Activated CD8-positive, alpha-beta T cell treated with anti-CD3 and anti-CD28 coated beads, Interleukin-2, amount 10 ng/mL, durations not matched to agents 7 days and 5 days (primary cell): Measurements from ENCODE around the gene HDDC2. TPM values are rescaled to one million over a fixed set of nuclear protein-coding genes. Genes with fewer than 3 reads are reported as not detected.

ENCODE experiments used
- ATAC-seq: fragments of 150-1000 bp; cut with Tn5 transposase; one replicate; pipeline ENCODE4 v1.10.0; 2021; ENCODE audit warnings: moderate library complexity
- CTCF ChIA-PET: fragments of 350-600 bp; sonication (Branson Sonifier 250); formaldehyde crosslinking; loops from one replicate; lab custom pipeline; 2021; ENCODE audit warnings: antibody characterized with exemption; lab: Charles Lee
- POLR2A ChIA-PET: fragments of 350-600 bp; sonication (Branson Sonifier 250); formaldehyde crosslinking; loops from one replicate; lab custom pipeline; 2021; ENCODE audit warnings: antibody characterized with exemption; lab: Charles Lee
- DNase-seq: peaks from one replicate; pipeline ENCODE4 v3.0.0-alpha.2; 2020
- H3K27ac Mint-ChIP-seq: one replicate; pipeline ENCODE4 v1.8.0; 2021; ENCODE audit warnings: mild to moderate bottlenecking, mixed read lengths
- H3K27me3 Mint-ChIP-seq: one replicate; pipeline ENCODE4 v1.8.0; 2021; ENCODE audit warnings: low read depth, mixed read lengths
- H3K36me3 Mint-ChIP-seq: one replicate; pipeline ENCODE4 v1.8.0; 2021; ENCODE audit warnings: low read depth, mixed read lengths
- H3K4me1 Mint-ChIP-seq: one replicate; pipeline ENCODE4 v1.8.0; 2021; ENCODE audit warnings: low read depth, mixed read lengths
- H3K4me3 Mint-ChIP-seq: one replicate; pipeline ENCODE4 v1.8.0; 2021; ENCODE audit warnings: mild to moderate bottlenecking, mixed read lengths
- H3K9me3 Mint-ChIP-seq: one replicate; pipeline ENCODE4 v1.8.0; 2022; ENCODE audit warnings: mixed read lengths; ENCODE audit not compliant: insufficient read depth
- total RNA-seq, 2 experiments: library from RNA; stranded (reverse); gene quantifications; one replicate each; pipeline ENCODE4 v1.2.3, GENCODE V29; 2021

HDDC2 gene
- total RNA-seq, 2 experiments from 2014 or later, result 61.7 to 69.8 TPM

GRCh38 chr6:125323376-125323775 is 21.6 kb upstream of the HDDC2 start:
- H3K27ac Mint-ChIP-seq, result no peak overlapping the region
- H3K4me3 Mint-ChIP-seq, result no peak overlapping the region
- H3K9me3 Mint-ChIP-seq, result no peaks in the 10 kb centered on the region
- no peaks in the 10 kb centered on the region for H3K36me3 Mint-ChIP-seq
- ATAC-seq (no peak), DNase-seq (no peak)
- peaks cover 20% of the 10 kb centered on the region for H3K27me3 Mint-ChIP-seq
- CTCF ChIA-PET, result interaction anchor here (0.7 to 1.8 kb wide), 4 partner anchors 10 to 563 kb away, joined by 3 to 5 read pairs (median 4); no protein-coding TSS in a partner anchor
- H3K4me1 Mint-ChIP-seq, result no peaks in the 10 kb centered on the region
- POLR2A ChIA-PET, result interaction anchor here (0.6 kb wide), 1 partner anchor 622 kb away, joined by 3 read pairs; no protein-coding TSS in a partner anchor

DNA sequence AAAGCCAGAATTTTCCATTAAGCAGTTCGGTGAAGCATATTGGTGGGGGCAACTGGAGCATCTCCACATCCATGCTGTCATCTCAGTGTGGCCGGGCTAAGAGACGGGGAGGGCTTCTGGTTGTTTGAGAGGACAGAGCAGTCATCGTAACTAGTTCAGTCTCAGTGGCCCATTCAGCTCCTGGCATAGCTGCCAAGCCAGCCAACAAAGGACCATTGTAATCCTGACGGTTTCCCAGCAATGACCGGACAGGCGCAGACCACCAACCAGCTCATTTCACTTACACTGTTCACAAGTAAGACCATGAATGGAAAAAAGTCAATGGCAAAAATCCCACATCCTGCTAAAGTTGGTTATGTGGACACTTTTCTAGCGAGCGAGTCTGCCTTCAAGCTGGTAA is 14.9 kb upstream of the HDDC2 start:
- Mint-ChIP-seq H3K9me3 (no peaks in the 10 kb centered on the region), H3K36me3 (no peaks in the 10 kb centered on the region), H3K4me3 (no peak overlapping the region), H3K27ac (no peak overlapping the region), H3K4me1 (no peaks in the 10 kb centered on the region), H3K27me3 (peaks cover 9% of the 10 kb centered on the region)
- DNase-seq (no peak), ATAC-seq (no peak)
- ChIA-PET POLR2A (no interaction called here), CTCF (interaction anchor here (1.4 kb wide), 1 partner anchor 437 kb away, joined by 6 read pairs; no protein-coding TSS in a partner anchor)

- Mint-ChIP-seq H3K4me1 (no peaks in the 10 kb centered on the region), H3K36me3 (no peaks in the 10 kb centered on the region), H3K4me3 (no peak overlapping the region), H3K27me3 (peaks cover 11% of the 10 kb centered on the region), H3K9me3 (no peaks in the 10 kb centered on the region), H3K27ac (no peak overlapping the region)
- DNase-seq (no peak), ATAC-seq (no peak)
- POLR2A ChIA-PET, result no interaction called here
- CTCF ChIA-PET, result interaction anchor here (1.4 kb wide), 1 partner anchor 438 kb away, joined by 6 read pairs; no protein-coding TSS in a partner anchor
Observed at GRCh38 chr6:125315548-125315947, 13.8 kb upstream of the HDDC2 start.

- no peaks in the 10 kb centered on the region for H3K36me3 Mint-ChIP-seq
Observed at GRCh38 chr6:125314009-125314581, 12.3 kb upstream of the HDDC2 start.

DNA sequence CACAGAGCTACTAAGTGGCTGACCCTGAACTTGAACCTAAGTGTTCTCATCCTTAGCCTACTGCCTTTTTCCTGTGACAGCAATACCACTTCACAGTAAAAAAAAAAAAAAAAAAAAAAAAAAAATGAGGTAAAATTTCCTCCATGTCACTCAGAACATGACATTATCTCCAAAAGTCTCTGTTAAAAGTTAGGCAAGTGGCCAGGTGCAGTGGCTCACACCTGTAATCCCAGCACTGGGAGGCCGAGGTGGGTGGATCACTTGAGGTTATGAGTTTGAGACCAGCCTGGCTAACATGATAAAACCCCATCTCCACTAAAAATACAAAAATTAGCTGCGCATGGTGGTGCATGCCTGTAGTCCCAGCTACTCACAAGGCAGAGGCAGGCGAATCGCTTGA is 11.2 kb upstream of the HDDC2 start:
- H3K27me3 Mint-ChIP-seq, result peaks cover 20% of the 10 kb centered on the region
- H3K27ac Mint-ChIP-seq, result no peak overlapping the region
- H3K4me3 Mint-ChIP-seq, result no peak overlapping the region
- no peak for DNase-seq
- ATAC-seq, result no peak
- H3K36me3 Mint-ChIP-seq, result no peaks in the 10 kb centered on the region
- H3K4me1 Mint-ChIP-seq, result peaks cover 10% of the 10 kb centered on the region
- no peaks in the 10 kb centered on the region for H3K9me3 Mint-ChIP-seq
- ChIA-PET POLR2A (no interaction called here), CTCF (interaction anchor here (0.9 to 5.0 kb wide), 9 partner anchors 10 to 673 kb away, joined by 3 to 60 read pairs (median 16); partner anchors contain the start of genes HDDC2, HEY2 and TRMT11)

More at GRCh38 chr6:125314009-125314581, 12.3 kb upstream of the HDDC2 start:
- Mint-ChIP-seq H3K27ac (no peak overlapping the region), H3K9me3 (no peaks in the 10 kb centered on the region), H3K4me3 (no peak overlapping the region), H3K27me3 (peaks cover 11% of the 10 kb centered on the region), H3K4me1 (no peaks in the 10 kb centered on the region)
- peak; percentile 65 for ATAC-seq
- ChIA-PET POLR2A (no interaction called here), CTCF (interaction anchor here (0.7 to 5.0 kb wide), 14 partner anchors 9 to 672 kb away, joined by 3 to 60 read pairs (median 4); partner anchors contain the start of genes HEY2, NCOA7 and TRMT11)
- DNase-seq, result peak; percentile 58

GRCh38 chr6:125312478-125312877 is 10.7 kb upstream of the HDDC2 start:
- DNase-seq (no peak), ATAC-seq (no peak)
- Mint-ChIP-seq H3K27ac (no peak overlapping the region), H3K9me3 (no peaks in the 10 kb centered on the region), H3K27me3 (peaks cover 21% of the 10 kb centered on the region), H3K36me3 (no peaks in the 10 kb centered on the region), H3K4me3 (no peak overlapping the region), H3K4me1 (peaks cover 14% of the 10 kb centered on the region)
- POLR2A ChIA-PET, result no interaction called here
- CTCF ChIA-PET, result interaction anchor here (0.7 to 5.0 kb wide), 10 partner anchors 11 to 662 kb away, joined by 3 to 60 read pairs (median 14); partner anchors contain the start of genes HDDC2 and HEY2

- POLR2A ChIA-PET, result no interaction called here
Observed at GRCh38 chr6:125310994-125311649, 9.4 kb upstream of the HDDC2 start.

GRCh38 chr6:125307964-125308615 is 6.3 kb upstream of the HDDC2 start:
- ChIA-PET POLR2A (no interaction called here), CTCF (interaction anchor here (1.3 to 2.2 kb wide), 2 partner anchors 115 to 446 kb away, joined by 3 to 10 read pairs; no protein-coding TSS in a partner anchor)
- ATAC-seq (no peak), DNase-seq (no peak)
- Mint-ChIP-seq H3K36me3 (no peaks in the 10 kb centered on the region), H3K4me3 (no peak overlapping the region), H3K27me3 (peaks cover 41% of the 10 kb centered on the region), H3K27ac (no peak overlapping the region), H3K9me3 (no peaks in the 10 kb centered on the region), H3K4me1 (peaks cover 21% of the 10 kb centered on the region)

More at GRCh38 chr6:125310994-125311649, 9.4 kb upstream of the HDDC2 start:
- DNase-seq (peak; percentile 31), ATAC-seq (peak; percentile 80)
- Mint-ChIP-seq H3K4me3 (no peak overlapping the region), H3K27me3 (peaks cover 26% of the 10 kb centered on the region), H3K4me1 (peaks cover 15% of the 10 kb centered on the region), H3K9me3 (no peaks in the 10 kb centered on the region), H3K27ac (no peak overlapping the region), H3K36me3 (no peaks in the 10 kb centered on the region)
- CTCF ChIA-PET, result interaction anchor here (0.6 to 5.0 kb wide), 16 partner anchors 10 to 663 kb away, joined by 3 to 60 read pairs (median 4); partner anchors contain the start of genes HDDC2, HEY2 and HINT3

GRCh38 chr6:125307150-125307838 is 5.5 kb upstream of the HDDC2 start:
- Mint-ChIP-seq H3K4me3 (no peak overlapping the region), H3K27me3 (peaks cover 37% of the 10 kb centered on the region), H3K36me3 (no peaks in the 10 kb centered on the region), H3K27ac (no peak overlapping the region), H3K4me1 (peaks cover 29% of the 10 kb centered on the region), H3K9me3 (no peaks in the 10 kb centered on the region)
- ChIA-PET POLR2A (no interaction called here), CTCF (interaction anchor here (1.2 to 2.2 kb wide), 2 partner anchors 444 to 446 kb away, joined by 3 to 10 read pairs; no protein-coding TSS in a partner anchor)
- no peak for DNase-seq
- no peak for ATAC-seq

DNA sequence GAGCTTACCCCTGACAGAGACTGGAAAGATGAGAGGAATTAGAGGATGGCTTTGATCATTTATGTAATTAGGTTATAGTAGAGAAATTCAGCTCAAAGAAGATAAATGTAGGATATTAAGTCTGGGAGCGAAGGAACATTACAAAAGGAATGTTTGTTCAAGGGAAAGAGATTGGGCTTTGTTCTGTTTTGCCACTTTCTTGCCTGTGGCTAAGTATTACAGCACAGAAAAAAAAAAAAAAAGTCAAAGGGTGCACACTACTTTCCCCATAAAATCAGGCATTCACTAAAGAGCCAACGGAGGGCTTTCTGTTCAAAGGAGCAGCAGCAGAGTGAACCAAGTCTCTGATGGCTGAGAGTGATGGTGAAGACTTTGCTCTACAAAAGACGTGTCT is 5.0 kb upstream of the HDDC2 start:
- POLR2A ChIA-PET, result no interaction called here
- Mint-ChIP-seq H3K4me3 (no peak overlapping the region), H3K36me3 (no peaks in the 10 kb centered on the region), H3K27ac (no peak overlapping the region), H3K9me3 (no peaks in the 10 kb centered on the region), H3K4me1 (peaks cover 31% of the 10 kb centered on the region), H3K27me3 (peaks cover 35% of the 10 kb centered on the region)
- CTCF ChIA-PET, result interaction anchor here (1.2 kb wide), 1 partner anchor 445 kb away, joined by 3 read pairs; no protein-coding TSS in a partner anchor
- no peak for ATAC-seq
- no peak for DNase-seq
